ENCODE measurements around the gene SLC35D1.

- TF ChIP-seq EZH2 (IDR thresholded peaks at IDR 0.05), result no peak
- TF ChIP-seq POLR2AphosphoS5 (IDR thresholded peaks at IDR 0.05; ENCODE audit: borderline replicate concordance, low read depth, low read length), result no peak
Observed at GRCh38 chr1:67031859-67032247, 22.1 kb downstream of the SLC35D1 start.
